COLO829 (cell line): ENCODE measurements around the gene AURKB.
A peak's percentile ranks its signal among the peaks of the same experiment; 100 is the strongest.
"Not testable (repeated sequence)": the region's sequence is repeated elsewhere in the genome, so short reads cannot be mapped to it uniquely, and the experiment has no call there.

Experiments used
- DNase-seq: peaks from one replicate; pipeline ENCODE4 v3.0.0; 2012; ENCODE audit warnings: low spot score

AURKB gene

GRCh38 chr17:8209907-8210760, at the start of gene AURKB:
Gene AURKB, minus strand, starts transcription at chr17:8210575. Its CDS starts 351 bp downstream, at chr17:8210224.
- peak; percentile 94 for DNase-seq

- DNase-seq = no peak
Measured at GRCh38 chr17:8257801-8258200, 47.4 kb upstream of the AURKB start.

- DNase-seq = no peak
Measured at GRCh38 chr17:8256691-8257090, 46.3 kb upstream of the AURKB start.

- no peak for DNase-seq
Measured at GRCh38 chr17:8256291-8256690, 45.9 kb upstream of the AURKB start.

- DNase-seq = no peak
Measured at GRCh38 chr17:8255499-8255898, 45.1 kb upstream of the AURKB start.

- DNase-seq = no peak
Measured at GRCh38 chr17:8254881-8255280, 44.5 kb upstream of the AURKB start.

- no peak for DNase-seq
Measured at GRCh38 chr17:8253801-8254200, 43.4 kb upstream of the AURKB start.

- not testable (repeated sequence) for DNase-seq
Measured at GRCh38 chr17:8251411-8251810, 41.0 kb upstream of the AURKB start.

- no peak for DNase-seq
Measured at GRCh38 chr17:8249621-8250500, 39.5 kb upstream of the AURKB start.

- DNase-seq = peak; percentile 93
Measured at GRCh38 chr17:8248751-8249607, 38.6 kb upstream of the AURKB start, which contains the start of gene PFAS. Gene PFAS, plus strand, starts transcription at chr17:8249289. Its CDS starts 4,649 bp downstream, at chr17:8253938.

- DNase-seq = no peak
Measured at GRCh38 chr17:8244768-8245167, 34.4 kb upstream of the AURKB start.

- DNase-seq = no peak
Measured at GRCh38 chr17:8243827-8244226, 33.5 kb upstream of the AURKB start.

GRCh38 chr17:8237886-8238285, 27.5 kb upstream of the AURKB start:
- no peak for DNase-seq

- no peak for DNase-seq
Measured at GRCh38 chr17:8237175-8237574, 26.8 kb upstream of the AURKB start.

- no peak for DNase-seq
Measured at GRCh38 chr17:8235676-8236075, 25.3 kb upstream of the AURKB start.

GRCh38 chr17:8234361-8235270, 24.2 kb upstream of the AURKB start:
- DNase-seq = no peak

- no peak for DNase-seq
Measured at GRCh38 chr17:8231701-8232100, 21.3 kb upstream of the AURKB start.

- DNase-seq = no peak
Measured at GRCh38 chr17:8227238-8227581, 16.8 kb upstream of the AURKB start.

GRCh38 chr17:8226536-8227237, 16.3 kb upstream of the AURKB start:
- peak; percentile 75 for DNase-seq

GRCh38 chr17:8225813-8226535, 15.6 kb upstream of the AURKB start:
- no peak for DNase-seq
